ENCODE results near the gene KRT73. TPM values are rescaled to one million over a fixed set of nuclear protein-coding genes. Genes with fewer than 3 reads are reported as not detected.

KRT73 gene
- total RNA-seq, 1 experiment from 2014 or later, result not detected

DNA sequence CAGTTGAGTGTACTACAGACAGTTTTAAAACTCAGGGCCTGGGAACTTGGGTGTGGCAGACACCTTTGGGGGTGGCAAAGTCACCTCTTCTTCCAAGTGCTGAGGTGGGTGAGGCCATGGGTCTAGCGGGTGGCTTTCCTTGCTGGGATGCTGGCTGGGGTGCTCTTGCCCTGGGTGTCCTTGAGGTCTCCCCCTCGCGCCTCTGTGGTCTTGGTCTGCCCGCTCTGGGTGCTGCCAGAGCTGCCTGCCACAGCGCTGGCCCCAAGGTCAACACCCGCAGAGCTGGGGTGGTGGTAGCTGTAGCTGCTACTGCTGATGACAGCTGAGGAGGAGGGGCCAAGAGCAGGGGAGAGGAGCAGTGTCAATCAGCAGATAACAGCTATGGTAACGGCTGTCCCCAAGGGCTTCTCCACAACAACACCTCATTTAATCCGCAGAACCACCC lies 51.5 kb downstream of the KRT73 start:
- Histone ChIP-seq H2AFZ (ENCODE audit: low read length) (no peak overlapping the region), H4K5ac (ENCODE audit: insufficient read length, low read depth, low read length) (no peak overlapping the region), H3K27ac (ENCODE audit: insufficient read length, low read depth, low read length) (no peak overlapping the region), H3K56ac (ENCODE audit: insufficient read length, low read depth, low read length) (no peak overlapping the region), H2BK20ac (ENCODE audit: low read depth, low read length, poor library complexity, severe bottlenecking) (no peak overlapping the region), H3K14ac (ENCODE audit: insufficient read depth, low read length) (no peak overlapping the region), H4K8ac (replicated peaks; ENCODE audit: insufficient read length, low read depth, low read length) (no peak overlapping the region), H3K23ac (ENCODE audit: insufficient read length, low read depth, low read length) (no peak overlapping the region), H3K4me1 (ENCODE audit: insufficient read depth, low read length) (no peaks in the 10 kb centered on the region), H3K79me1 (ENCODE audit: insufficient read depth, low read depth, low read length, poor library complexity, severe bottlenecking) (no peaks in the 10 kb centered on the region), H2BK5ac (ENCODE audit: insufficient read length, low read length) (no peak overlapping the region), H3K27me3 (ENCODE audit: insufficient read depth, low read length) (no peaks in the 10 kb centered on the region), H2BK15ac (ENCODE audit: low read depth, low read length) (no peak overlapping the region), H3T11ph (ENCODE audit: low read length) (no peak overlapping the region), H3K9me3 (ENCODE audit: control insufficient read depth, low read depth, low read length) (no peaks in the 10 kb centered on the region), H3K4ac (ENCODE audit: low read depth, low read length) (no peak overlapping the region), H3K18ac (ENCODE audit: insufficient read length, low read depth, low read length) (no peak overlapping the region), H2BK12ac (ENCODE audit: insufficient read length, low read depth, low read length) (no peak overlapping the region), H4K20me1 (ENCODE audit: control insufficient read depth, insufficient read depth, insufficient read length) (no peaks in the 10 kb centered on the region), H3K4me2 (ENCODE audit: insufficient read depth, insufficient read length, low read length) (no peak overlapping the region), H2AK5ac (ENCODE audit: insufficient read length, low read length) (no peak overlapping the region), H3K79me2 (ENCODE audit: insufficient read depth, low read length) (no peaks in the 10 kb centered on the region), H4K91ac (ENCODE audit: insufficient read length, low read depth, low read length) (no peak overlapping the region), H3K9ac (ENCODE audit: extremely low read depth, insufficient read length, low read length) (no peak overlapping the region), H3K23me2 (ENCODE audit: insufficient read length, low read depth, low read length, poor library complexity, severe bottlenecking) (no peaks in the 10 kb centered on the region), H2BK120ac (ENCODE audit: low read depth, low read length, poor library complexity, severe bottlenecking) (no peak overlapping the region)
- TF ChIP-seq CTCF (conservative IDR thresholded peaks at IDR 0.05), result no peak
- H3K4me3 Mint-ChIP-seq, result no peak overlapping the region
- WGBS (ENCODE audit: extremely low coverage, insufficient read length, low lambda C conversion rate), result no CpG with 5 or more reads among the region's 8 CpGs
- H3K36me3 Mint-ChIP-seq (ENCODE audit: insufficient read depth in 1 of 3, low read depth in 3 of 3), result no peaks in the 10 kb centered on the region
- H3K9me3 Mint-ChIP-seq, result no peaks in the 10 kb centered on the region
- peaks cover 27% of the 10 kb centered on the region for H3K27me3 Mint-ChIP-seq (ENCODE audit: low read depth)
- H3K4me1 Mint-ChIP-seq, result no peaks in the 10 kb centered on the region
- no peak overlapping the region for H3K27ac Mint-ChIP-seq
- no peak for DNase-seq
